Measurements from ENCODE around the gene TTN.

- TF ChIP-seq FOXK2 (IDR thresholded peaks at IDR 0.05): no peak
- no peak for TF ChIP-seq TARDBP (IDR thresholded peaks at IDR 0.05)
- TF ChIP-seq ELF4 (IDR thresholded peaks at IDR 0.05): no peak
- no peak for TF ChIP-seq PKNOX1 (IDR thresholded peaks at IDR 0.05)
- no peak for TF ChIP-seq BHLHE40 (IDR thresholded peaks at IDR 0.05; ENCODE audit: borderline replicate concordance)
- no peak for TF ChIP-seq NFRKB (IDR thresholded peaks at IDR 0.05)
- TF ChIP-seq FOXM1 (IDR thresholded peaks at IDR 0.05; ENCODE audit: borderline replicate concordance): no peak
- no peak for TF ChIP-seq HDGF (IDR thresholded peaks at IDR 0.05; ENCODE audit: borderline replicate concordance)
- TF ChIP-seq ARNT (IDR thresholded peaks at IDR 0.05): no peak
- no peak for TF ChIP-seq CTBP1 (IDR thresholded peaks at IDR 0.05; ENCODE audit: borderline replicate concordance)
- TF ChIP-seq SP1 (IDR thresholded peaks at IDR 0.05): no peak
- no peak for TF ChIP-seq SUZ12 (IDR thresholded peaks at IDR 0.05)
Measured at GRCh38 chr2:178521304-178522150, 285.7 kb downstream of the TTN start.
